Trophoblast cell (in vitro differentiated cells and primary cell): ENCODE data around the gene PRLR.
A peak's percentile ranks its signal among the peaks of the same experiment; 100 is the strongest.

Experiments used
- DNase-seq, 2 donors: peaks; one replicate each; pipeline ENCODE4 v3.0.0-alpha.2; 2016
- H2AFZ ChIP-seq: 2 replicates; pipeline ENCODE4 v1.6.1; 2013; ENCODE audit warnings: low read length, moderate library complexity, mild to moderate bottlenecking; ENCODE audit not compliant: insufficient read depth, poor library complexity
- H2AK5ac ChIP-seq: 2 replicates; pipeline ENCODE4 v1.6.1; 2013; ENCODE audit warnings: mild to moderate bottlenecking, low read length
- H2BK120ac ChIP-seq: 2 replicates; pipeline ENCODE4 v1.6.1; 2013; ENCODE audit warnings: low read length, mild to moderate bottlenecking, moderate library complexity; ENCODE audit not compliant: insufficient read depth, poor library complexity
- H2BK12ac ChIP-seq: 2 replicates; pipeline ENCODE4 v1.6.1; 2013; ENCODE audit warnings: mild to moderate bottlenecking, low read length, moderate library complexity
- H2BK5ac ChIP-seq: 2 replicates; pipeline ENCODE4 v1.6.1; 2013; ENCODE audit warnings: low read length, low read depth, moderate library complexity, mild to moderate bottlenecking; ENCODE audit not compliant: poor library complexity
- H3K14ac ChIP-seq: 2 replicates; pipeline ENCODE4 v1.6.1; 2013; ENCODE audit warnings: mild to moderate bottlenecking, low read length
- H3K18ac ChIP-seq: 2 replicates; pipeline ENCODE4 v1.6.1; 2013; ENCODE audit warnings: mild to moderate bottlenecking, low read length
- H3K23ac ChIP-seq: 2 replicates; pipeline ENCODE4 v1.6.1; 2013; ENCODE audit warnings: low read length
- H3K27ac ChIP-seq: 2 replicates; pipeline ENCODE4 v1.5.1; 2013; ENCODE audit warnings: low read depth, mild to moderate bottlenecking, inconsistent platforms, low read length, moderate library complexity
- H3K27me3 ChIP-seq: 2 replicates; pipeline ENCODE4 v1.6.1; 2013; ENCODE audit warnings: inconsistent platforms, mild to moderate bottlenecking, low read length, moderate library complexity; ENCODE audit not compliant: insufficient read depth
- H3K36me3 ChIP-seq, 2 experiments: 1 replicate in 1 of 2; 2 replicates in 1 of 2; pipeline ENCODE4 v1.6.1; 2013; ENCODE audit warnings: low read length in 2 of 2, mild to moderate bottlenecking in 2 of 2, moderate library complexity in 1 of 2; ENCODE audit not compliant: insufficient read depth in 2 of 2, control insufficient read depth in 1 of 2
- H3K4ac ChIP-seq: 2 replicates; pipeline ENCODE4 v1.6.1; 2013; ENCODE audit warnings: low read depth, mild to moderate bottlenecking, low read length, moderate library complexity
- H3K4me1 ChIP-seq, 2 experiments: 1 replicate in 1 of 2; 2 replicates in 1 of 2; pipeline ENCODE4 v1.6.1; 2013; ENCODE audit warnings: low read length in 2 of 2, mild to moderate bottlenecking in 2 of 2, moderate library complexity in 1 of 2; ENCODE audit not compliant: insufficient read depth in 2 of 2, control insufficient read depth in 1 of 2
- H3K4me2 ChIP-seq: 2 replicates; pipeline ENCODE4 v1.6.1; 2013; ENCODE audit warnings: inconsistent platforms, mild to moderate bottlenecking, low read length, moderate library complexity
- H3K4me3 ChIP-seq: 2 replicates; pipeline ENCODE4 v1.5.1; 2013; ENCODE audit warnings: mild to moderate bottlenecking, low read depth, low read length, inconsistent platforms
- H3K79me1 ChIP-seq: one replicate; pipeline ENCODE4 v1.6.1; 2013; ENCODE audit warnings: low read length
- H3K79me2 ChIP-seq: 2 replicates; pipeline ENCODE4 v1.6.1; 2013; ENCODE audit warnings: low read length, mild to moderate bottlenecking; ENCODE audit not compliant: control insufficient read depth, insufficient read depth, poor library complexity
- H3K9ac ChIP-seq: 2 replicates; pipeline ENCODE4 v1.6.1; 2013; ENCODE audit warnings: mild to moderate bottlenecking, low read length
- H3K9me3 ChIP-seq: 2 replicates; pipeline ENCODE4 v1.6.1; 2013; ENCODE audit warnings: low read depth, mild to moderate bottlenecking, control low read depth, inconsistent platforms, low read length; ENCODE audit not compliant: insufficient read depth
- H4K12ac ChIP-seq: 2 replicates; pipeline ENCODE4 v1.6.1; 2013; ENCODE audit warnings: low read depth, mild to moderate bottlenecking, low read length, moderate library complexity
- H4K8ac ChIP-seq: 2 replicates; pipeline ENCODE4 v1.6.1; 2013; ENCODE audit warnings: low read depth, mild to moderate bottlenecking, low read length, moderate library complexity
- H4K91ac ChIP-seq: one replicate; pipeline ENCODE4 v1.6.1; 2013; ENCODE audit warnings: low read depth, mild to moderate bottlenecking, low read length, moderate library complexity
- WGBS: extraction: QIAGEN DNeasy Blood & Tissue Kit; methylation state at CpG from one replicate; pipeline ENCODE4 v1.1.7; 2013; ENCODE audit warnings: missing lambda C conversion rate; ENCODE audit not compliant: insufficient read length, insufficient coverage; ENCODE audit errors: extremely low coverage; 5-methylcytosine and 5-hydroxymethylcytosine counted together

PRLR gene

DNA sequence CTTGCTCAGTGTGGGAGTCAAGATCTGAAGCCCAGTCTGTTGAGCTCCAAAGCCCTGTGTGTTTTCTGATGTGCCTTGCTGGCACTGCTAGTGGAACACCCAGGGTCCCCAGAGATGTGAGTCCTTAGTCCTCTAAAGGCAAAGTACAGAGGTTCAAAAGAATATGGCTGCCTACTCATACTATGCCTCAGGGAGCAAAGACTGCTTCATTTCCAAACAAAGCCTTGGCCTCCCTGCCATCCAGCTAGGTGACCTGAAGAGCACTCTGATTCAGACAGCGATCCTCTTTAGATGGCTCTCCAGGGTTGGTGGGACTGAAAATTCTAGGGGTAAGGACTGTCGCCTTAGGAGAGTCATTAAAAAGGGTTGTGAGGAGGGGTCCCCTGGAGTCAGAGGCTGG, 2.0 kb downstream of the PRLR start:
- WGBS = no CpG with 5 or more reads among the region's 2 CpGs
- no peak overlapping the region for H2BK5ac ChIP-seq
- no peak overlapping the region for H3K23ac ChIP-seq
- H3K4ac ChIP-seq = peak overlapping the region; percentile 16
- H2BK120ac ChIP-seq = no peak overlapping the region
- H3K27ac ChIP-seq = no peak overlapping the region
- H3K4me2 ChIP-seq = no peak overlapping the region
- peaks cover 5 to 6% of the 10 kb centered on the region in 2 experiments for H3K4me1 ChIP-seq
- H3K36me3 ChIP-seq = no peaks in the 10 kb centered on the region
- peak overlapping the region; percentile 56 for H4K91ac ChIP-seq
- H2BK12ac ChIP-seq = no peak overlapping the region
- no peak overlapping the region for H4K8ac ChIP-seq
- H3K79me1 ChIP-seq = peaks cover 4% of the 10 kb centered on the region
- H3K79me2 ChIP-seq = peaks cover 3% of the 10 kb centered on the region
- H3K14ac ChIP-seq = no peak overlapping the region
- H3K18ac ChIP-seq = no peak overlapping the region
- H3K4me3 ChIP-seq = no peak overlapping the region
- H3K9ac ChIP-seq = no peak overlapping the region
- H2AFZ ChIP-seq = no peak overlapping the region
- H3K9me3 ChIP-seq = no peaks in the 10 kb centered on the region
- no peak overlapping the region for H2AK5ac ChIP-seq
- no peaks in the 10 kb centered on the region for H3K27me3 ChIP-seq
- DNase-seq = no peak
- H4K12ac ChIP-seq = no peak overlapping the region

DNA sequence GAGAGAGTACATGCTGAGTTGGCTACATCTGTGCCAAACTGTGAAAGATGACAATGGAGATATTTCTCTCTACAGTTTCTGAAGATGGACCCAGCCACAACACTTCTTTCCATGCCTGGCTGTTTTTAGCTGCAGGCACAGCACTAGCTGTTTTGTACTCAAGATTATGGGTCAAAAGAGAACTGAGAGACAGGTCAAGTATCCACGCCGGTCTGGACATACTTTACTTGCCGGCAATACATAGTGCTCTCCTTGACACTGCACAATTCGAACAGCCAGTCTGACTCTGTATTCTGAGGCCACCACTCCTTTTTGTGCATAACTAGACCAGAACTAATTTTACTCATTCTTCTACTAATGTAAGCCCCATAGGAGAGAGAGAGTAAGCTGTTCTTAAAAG, 2.6 kb downstream of the PRLR start:
- Histone ChIP-seq H3K4me1 (peaks cover 5 to 6% of the 10 kb centered on the region in 2 experiments), H3K4me2 (no peak overlapping the region), H3K9ac (no peak overlapping the region), H3K27ac (no peak overlapping the region), H2BK12ac (no peak overlapping the region), H4K12ac (no peak overlapping the region), H3K79me1 (peaks cover 4% of the 10 kb centered on the region), H3K36me3 (no peaks in the 10 kb centered on the region), H2BK5ac (no peak overlapping the region), H3K79me2 (peaks cover 3% of the 10 kb centered on the region), H3K9me3 (no peaks in the 10 kb centered on the region), H3K14ac (no peak overlapping the region), H4K91ac (no peak overlapping the region), H3K4me3 (no peak overlapping the region), H2BK120ac (no peak overlapping the region), H2AK5ac (no peak overlapping the region), H3K18ac (no peak overlapping the region), H3K27me3 (no peaks in the 10 kb centered on the region), H3K4ac (peak overlapping the region; percentile 27), H4K8ac (no peak overlapping the region), H2AFZ (no peak overlapping the region), H3K23ac (no peak overlapping the region)
- WGBS = no CpG with 5 or more reads among the region's 4 CpGs
- DNase-seq = no peak

DNA sequence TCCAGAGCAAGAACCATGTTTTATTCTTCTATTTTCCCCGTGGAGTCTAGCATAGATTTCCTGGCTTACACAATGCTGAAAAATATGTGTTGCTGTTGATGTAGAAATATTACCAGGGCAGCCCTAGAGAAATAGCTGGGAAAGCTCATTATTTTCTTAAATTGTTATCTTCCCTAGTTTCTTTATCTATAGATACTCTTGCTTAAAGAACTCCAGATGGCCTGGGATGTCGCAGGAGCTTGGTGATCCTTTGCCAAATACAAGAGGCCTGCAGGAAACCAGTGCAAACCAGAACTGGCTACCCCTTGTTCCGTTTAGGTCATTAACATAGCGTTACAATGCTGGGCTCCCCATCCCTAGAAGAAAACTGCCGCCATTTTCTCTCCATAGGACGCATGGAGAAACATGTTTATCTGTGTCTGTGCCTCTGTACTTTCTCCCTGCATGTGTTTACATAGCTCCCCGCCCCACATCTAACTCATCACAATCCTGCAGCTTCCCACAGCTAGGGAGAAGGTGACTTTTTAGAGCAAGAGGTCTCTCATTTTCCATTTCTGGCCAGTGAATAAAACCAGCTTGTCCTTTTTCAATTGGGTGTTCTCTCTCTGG, 6.4 kb downstream of the PRLR start:
- no CpG with 5 or more reads among the region's 7 CpGs for WGBS
- Histone ChIP-seq H3K9me3 (no peaks in the 10 kb centered on the region), H3K4me2 (no peak overlapping the region), H2AFZ (no peak overlapping the region), H3K14ac (no peak overlapping the region), H3K18ac (no peak overlapping the region), H2BK12ac (no peak overlapping the region), H4K12ac (no peak overlapping the region), H3K23ac (no peak overlapping the region), H3K4me1 (peaks cover 5 to 6% of the 10 kb centered on the region in 2 experiments), H3K4me3 (no peak overlapping the region), H3K79me2 (peaks cover 4% of the 10 kb centered on the region), H2BK5ac (no peak overlapping the region), H3K79me1 (no peaks in the 10 kb centered on the region), H3K27ac (no peak overlapping the region), H2BK120ac (no peak overlapping the region), H4K8ac (no peak overlapping the region), H4K91ac (no peak overlapping the region), H3K36me3 (no peaks in the 10 kb centered on the region), H3K9ac (no peak overlapping the region), H3K4ac (no peak overlapping the region), H2AK5ac (no peak overlapping the region), H3K27me3 (no peaks in the 10 kb centered on the region)
- peak in 1 of 2 donors; percentile 21 for DNase-seq

DNA sequence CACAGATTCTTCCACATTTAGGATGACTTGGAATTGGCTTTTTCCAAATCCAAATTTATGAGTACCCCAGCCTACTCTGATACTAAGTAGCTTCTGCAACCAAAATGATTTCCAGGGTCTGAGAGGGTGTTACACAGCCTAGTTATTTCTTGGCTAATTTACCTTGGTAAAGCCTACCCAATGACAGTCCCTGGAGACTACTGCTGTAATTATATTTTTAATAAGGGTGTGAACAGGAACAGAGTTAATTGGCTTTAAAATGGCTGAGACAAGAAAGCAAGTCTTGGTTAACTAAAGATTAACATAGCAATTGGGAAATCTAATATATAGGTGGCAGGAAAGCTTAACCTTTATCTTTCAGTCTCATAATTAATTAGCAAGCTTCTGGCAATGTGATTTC, 9.3 kb downstream of the PRLR start:
- DNase-seq = no peak
- Histone ChIP-seq H3K9ac (no peak overlapping the region), H3K18ac (no peak overlapping the region), H2BK12ac (no peak overlapping the region), H4K8ac (no peak overlapping the region), H3K4ac (no peak overlapping the region), H3K4me2 (no peak overlapping the region), H3K27me3 (no peaks in the 10 kb centered on the region), H3K9me3 (no peaks in the 10 kb centered on the region), H3K79me2 (peaks cover 2% of the 10 kb centered on the region), H3K4me1 (no peaks in the 10 kb centered on the region), H4K12ac (no peak overlapping the region), H3K36me3 (no peaks in the 10 kb centered on the region), H3K79me1 (no peaks in the 10 kb centered on the region), H3K27ac (no peak overlapping the region), H3K14ac (no peak overlapping the region), H3K23ac (no peak overlapping the region), H2BK120ac (no peak overlapping the region), H2AFZ (no peak overlapping the region), H2AK5ac (no peak overlapping the region), H3K4me3 (no peak overlapping the region), H4K91ac (no peak overlapping the region), H2BK5ac (no peak overlapping the region)
